ENCODE results near the gene MARCO.

The MARCO gene

GRCh38 chr2:118945881-118946280 lies 3.9 kb downstream of the MARCO start:
- no peak for TF ChIP-seq GATA2 (IDR thresholded peaks at IDR 0.05; ENCODE audit: low read depth, low read length)
- TF ChIP-seq GATA3 (IDR thresholded peaks at IDR 0.05; ENCODE audit: low read depth, low read length): no peak

GRCh38 chr2:118954297-118955060 lies 12.5 kb downstream of the MARCO start:
- TF ChIP-seq GATA3 (IDR thresholded peaks at IDR 0.05; ENCODE audit: low read depth, low read length) (no peak), GATA2 (IDR thresholded peaks at IDR 0.05; ENCODE audit: low read depth, low read length) (no peak)

GRCh38 chr2:118965737-118966136 lies 23.7 kb downstream of the MARCO start:
- TF ChIP-seq GATA3 (IDR thresholded peaks at IDR 0.05; ENCODE audit: low read depth, low read length): no peak
- no peak for TF ChIP-seq GATA2 (IDR thresholded peaks at IDR 0.05; ENCODE audit: low read depth, low read length)

- no peak for TF ChIP-seq GATA3 (IDR thresholded peaks at IDR 0.05; ENCODE audit: low read depth, low read length)
- no peak for TF ChIP-seq GATA2 (IDR thresholded peaks at IDR 0.05; ENCODE audit: low read depth, low read length)
Observed at GRCh38 chr2:118967124-118967880, 25.3 kb downstream of the MARCO start.

- TF ChIP-seq GATA2 (IDR thresholded peaks at IDR 0.05; ENCODE audit: low read depth, low read length) (no peak), GATA3 (IDR thresholded peaks at IDR 0.05; ENCODE audit: low read depth, low read length) (no peak)
Observed at GRCh38 chr2:118968042-118968441, 26.0 kb downstream of the MARCO start.

GRCh38 chr2:118968961-118969733 lies 27.2 kb downstream of the MARCO start:
- TF ChIP-seq GATA3 (IDR thresholded peaks at IDR 0.05; ENCODE audit: low read depth, low read length) (no peak), GATA2 (IDR thresholded peaks at IDR 0.05; ENCODE audit: low read depth, low read length) (no peak)

- TF ChIP-seq GATA2 (IDR thresholded peaks at IDR 0.05; ENCODE audit: low read depth, low read length): no peak
- TF ChIP-seq GATA3 (IDR thresholded peaks at IDR 0.05; ENCODE audit: low read depth, low read length): no peak
Observed at GRCh38 chr2:118969734-118970395, 27.9 kb downstream of the MARCO start.

GRCh38 chr2:118970396-118971135 lies 28.6 kb downstream of the MARCO start:
- TF ChIP-seq GATA3 (IDR thresholded peaks at IDR 0.05; ENCODE audit: low read depth, low read length): no peak
- no peak for TF ChIP-seq GATA2 (IDR thresholded peaks at IDR 0.05; ENCODE audit: low read depth, low read length)

- TF ChIP-seq GATA3 (IDR thresholded peaks at IDR 0.05; ENCODE audit: low read depth, low read length): no peak
- no peak for TF ChIP-seq GATA2 (IDR thresholded peaks at IDR 0.05; ENCODE audit: low read depth, low read length)
Observed at GRCh38 chr2:118971245-118972122, 29.5 kb downstream of the MARCO start.

GRCh38 chr2:118973542-118973951 lies 31.6 kb downstream of the MARCO start:
- no peak for TF ChIP-seq GATA2 (IDR thresholded peaks at IDR 0.05; ENCODE audit: low read depth, low read length)
- TF ChIP-seq GATA3 (IDR thresholded peaks at IDR 0.05; ENCODE audit: low read depth, low read length): no peak

- no peak for TF ChIP-seq GATA2 (IDR thresholded peaks at IDR 0.05; ENCODE audit: low read depth, low read length)
- no peak for TF ChIP-seq GATA3 (IDR thresholded peaks at IDR 0.05; ENCODE audit: low read depth, low read length)
Observed at GRCh38 chr2:118974103-118974993, 32.4 kb downstream of the MARCO start.

Measured in SH-SY5Y (cell line).